Hepatocyte (in vitro differentiated cells): ENCODE measurements around the gene TGM3.

Experiments
- CTCF ChIP-seq: fragments of 200-600 bp; sonication (generic); IDR thresholded peaks from 2 replicates; pipeline ENCODE4 v1.5.1; 2016; ENCODE audit warnings: antibody characterized with exemption, mild to moderate bottlenecking; ENCODE audit not compliant: poor library complexity
- EZH2phosphoT487 ChIP-seq: fragments of 200-600 bp; sonication (generic); IDR thresholded peaks from one replicate; pipeline ENCODE4 v1.6.1; 2018; ENCODE audit warnings: antibody characterized with exemption, mild to moderate bottlenecking, low read depth, moderate library complexity; ENCODE audit not compliant: unreplicated experiment, severe bottlenecking

DNA sequence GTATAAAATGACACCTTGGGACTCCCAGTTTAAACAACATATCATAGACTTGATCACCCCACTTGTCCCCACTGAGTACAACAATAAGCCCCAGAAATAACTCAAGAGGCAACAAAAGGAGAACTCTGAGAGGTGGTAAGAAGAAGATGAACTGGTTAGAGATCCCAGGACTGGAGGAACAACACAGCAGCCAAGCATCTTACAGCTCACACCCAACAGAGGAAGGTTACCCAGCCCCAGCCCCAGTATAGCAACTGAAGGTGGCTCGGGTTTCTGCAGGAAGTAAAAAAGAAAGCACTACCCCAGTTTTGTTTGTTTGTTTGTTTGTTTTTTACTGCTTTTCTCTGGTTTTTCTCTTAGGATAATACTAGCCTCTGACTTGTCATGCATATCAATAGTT, 67.8 kb downstream of the TGM3 start:
- TF ChIP-seq CTCF = no peak
- no peak for TF ChIP-seq EZH2phosphoT487
